ENCODE results near the gene ROR2. TPM values are rescaled to one million over a fixed set of nuclear protein-coding genes. Genes with fewer than 3 reads are reported as not detected.
A peak's percentile ranks its signal among the peaks of the same experiment; 100 is the strongest.

ROR2 gene
- total RNA-seq, 4 donors from 2014 or later: 37.4 to 71.8 (median 59.4) TPM

DNA sequence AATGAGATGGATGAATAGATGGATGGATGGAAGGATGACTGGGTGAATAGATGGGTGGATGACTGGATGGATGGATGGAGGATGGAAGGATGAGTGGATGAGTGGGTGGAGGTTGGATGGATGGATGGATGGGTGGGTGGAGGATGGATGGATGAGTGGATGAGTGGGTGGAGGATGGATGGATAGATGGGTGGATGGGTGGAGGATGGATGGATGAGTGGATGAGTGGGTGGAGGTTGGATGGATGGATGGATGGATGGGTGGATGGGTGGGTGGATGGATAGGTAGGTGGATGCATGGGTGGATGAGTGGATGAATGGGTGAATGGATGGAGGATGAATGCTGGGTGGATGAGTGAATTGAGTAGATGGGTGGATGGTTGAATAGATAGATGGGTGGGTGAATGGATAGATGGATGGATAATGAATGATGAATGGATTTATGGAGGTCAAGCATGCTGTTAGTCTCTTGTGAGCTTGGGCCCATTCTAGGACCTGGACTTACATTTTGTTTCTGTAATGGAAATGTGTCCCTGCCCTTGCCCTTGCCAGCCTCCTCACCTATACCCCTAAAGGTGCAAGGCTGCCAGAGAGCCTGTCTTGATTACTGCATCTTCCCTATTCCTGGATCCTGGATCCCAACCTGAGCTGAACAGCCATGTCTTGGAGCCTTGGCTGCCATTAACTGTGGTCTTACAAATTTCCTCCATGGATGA is 366.7 kb downstream of the ROR2 start:
- TF ChIP-seq POLR2A (IDR thresholded peaks at IDR 0.05; ENCODE audit: low read depth): no peak
- TF ChIP-seq, protein P1, sequence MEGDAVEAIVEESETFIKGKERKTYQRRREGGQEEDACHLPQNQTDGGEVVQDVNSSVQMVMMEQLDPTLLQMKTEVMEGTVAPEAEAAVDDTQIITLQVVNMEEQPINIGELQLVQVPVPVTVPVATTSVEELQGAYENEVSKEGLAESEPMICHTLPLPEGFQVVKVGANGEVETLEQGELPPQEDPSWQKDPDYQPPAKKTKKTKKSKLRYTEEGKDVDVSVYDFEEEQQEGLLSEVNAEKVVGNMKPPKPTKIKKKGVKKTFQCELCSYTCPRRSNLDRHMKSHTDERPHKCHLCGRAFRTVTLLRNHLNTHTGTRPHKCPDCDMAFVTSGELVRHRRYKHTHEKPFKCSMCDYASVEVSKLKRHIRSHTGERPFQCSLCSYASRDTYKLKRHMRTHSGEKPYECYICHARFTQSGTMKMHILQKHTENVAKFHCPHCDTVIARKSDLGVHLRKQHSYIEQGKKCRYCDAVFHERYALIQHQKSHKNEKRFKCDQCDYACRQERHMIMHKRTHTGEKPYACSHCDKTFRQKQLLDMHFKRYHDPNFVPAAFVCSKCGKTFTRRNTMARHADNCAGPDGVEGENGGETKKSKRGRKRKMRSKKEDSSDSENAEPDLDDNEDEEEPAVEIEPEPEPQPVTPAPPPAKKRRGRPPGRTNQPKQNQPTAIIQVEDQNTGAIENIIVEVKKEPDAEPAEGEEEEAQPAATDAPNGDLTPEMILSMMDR (IDR thresholded peaks at IDR 0.05): no peak
- no peak for TF ChIP-seq EP300 (IDR thresholded peaks at IDR 0.05)
- TF ChIP-seq POLR2AphosphoS5 (IDR thresholded peaks at IDR 0.05): no peak
- Histone ChIP-seq H3K36me3 (no peaks in the 10 kb centered on the region), H3K4me1 (peaks cover 0 to 4% (median 1%) of the 10 kb centered on the region in 4 donors), H3K27ac (replicated peaks in 1 of 4) (no peak overlapping the region), H3K27me3 (no peaks in the 10 kb centered on the region), H3K4me3 (no peak overlapping the region), H3K9me3 (no peaks in the 10 kb centered on the region)
- peak; percentile 55 for DNase-seq (ENCODE audit: extremely low spot score)
- intact Hi-C loops (cut with DNase I): no loop called here

DNA sequence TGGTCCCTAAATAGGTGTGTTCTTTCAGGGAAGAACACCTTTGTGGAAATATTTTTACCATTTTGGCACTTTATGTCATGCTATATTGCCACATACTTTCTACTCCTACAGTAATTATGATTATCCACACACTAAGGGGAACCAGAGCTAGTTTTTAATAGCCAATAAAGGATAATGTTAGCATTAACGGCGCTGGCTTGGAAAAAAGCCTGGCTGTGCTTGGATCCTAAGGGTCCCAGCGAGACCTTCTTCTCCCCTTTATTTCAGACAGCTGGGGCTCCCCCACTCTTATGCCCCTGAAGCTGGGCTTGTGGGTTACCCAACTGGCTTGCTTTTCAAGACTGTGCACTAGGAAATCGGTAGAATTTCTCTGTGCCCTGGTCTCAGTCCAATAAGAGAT is 367.8 kb downstream of the ROR2 start:
- Histone ChIP-seq H3K27ac (replicated peaks in 1 of 4) (no peak overlapping the region), H3K4me3 (no peak overlapping the region), H3K9me3 (no peaks in the 10 kb centered on the region), H3K36me3 (no peaks in the 10 kb centered on the region), H3K27me3 (no peaks in the 10 kb centered on the region), H3K4me1 (peaks cover 0 to 16% (median 11%) of the 10 kb centered on the region in 4 donors)
- intact Hi-C loops (cut with DNase I): no loop called here
- DNase-seq (ENCODE audit: extremely low spot score): peak; percentile 8
- TF ChIP-seq, protein P1 (IDR thresholded peaks at IDR 0.05): no peak
- no peak for TF ChIP-seq EP300 (IDR thresholded peaks at IDR 0.05)
- WGBS: 95% methylated on average over 4 of the region's 4 CpGs

DNA sequence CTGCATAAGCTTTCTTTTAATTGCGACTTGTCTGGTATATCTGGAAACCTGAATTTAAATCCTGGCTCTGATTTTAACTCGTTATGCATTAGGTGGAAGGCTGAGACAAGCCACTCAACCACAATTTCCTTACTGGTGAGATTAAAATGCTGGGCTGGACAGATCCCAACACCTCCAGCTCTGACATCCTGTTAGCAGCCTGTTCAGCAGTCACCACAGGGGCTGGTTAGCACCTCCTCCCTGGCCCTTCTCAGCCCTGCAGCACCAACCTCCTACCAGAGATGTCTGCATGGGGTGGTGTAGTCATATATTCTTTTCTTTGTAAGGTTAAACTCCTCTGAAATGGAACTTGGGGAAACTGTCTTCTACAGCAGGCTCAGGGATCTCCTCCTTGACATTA is 369.9 kb downstream of the ROR2 start:
- intact Hi-C loops (cut with DNase I): no loop called here
- peak; percentile 70 for DNase-seq (ENCODE audit: extremely low spot score)
- Histone ChIP-seq H3K27me3 (no peaks in the 10 kb centered on the region), H3K9me3 (no peaks in the 10 kb centered on the region), H3K4me3 (no peak overlapping the region), H3K4me1 (peaks cover 0 to 20% (median 11%) of the 10 kb centered on the region in 4 donors), H3K36me3 (no peaks in the 10 kb centered on the region), H3K27ac (replicated peaks in 1 of 4) (no peak overlapping the region)
- 45% methylated on average over 2 of the region's 2 CpGs for WGBS
- TF ChIP-seq EP300 (IDR thresholded peaks at IDR 0.05) (no peak), POLR2AphosphoS5 (IDR thresholded peaks at IDR 0.05) (no peak), POLR2A (IDR thresholded peaks at IDR 0.05; ENCODE audit: low read depth) (no peak)
- TF ChIP-seq, protein P1 (IDR thresholded peaks at IDR 0.05): no peak

DNA sequence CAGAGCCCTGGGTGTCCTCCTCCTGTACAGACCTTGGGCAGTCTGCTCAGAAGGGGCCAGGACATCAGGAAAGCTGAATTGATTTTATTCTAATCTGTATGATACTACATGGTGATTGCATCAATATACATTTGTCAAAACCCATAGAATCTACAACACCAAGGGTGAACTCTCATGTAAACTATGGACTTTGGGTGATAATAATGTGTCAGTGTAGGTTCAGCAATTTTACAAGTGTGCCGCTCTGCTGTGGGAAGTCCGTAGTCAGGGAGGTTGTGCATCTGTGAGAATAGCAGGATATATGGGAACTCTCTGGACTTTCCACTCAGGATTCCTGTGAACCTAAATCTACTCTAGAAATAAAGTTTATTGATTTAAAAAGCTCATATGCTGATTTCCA is 371.1 kb downstream of the ROR2 start:
- no peaks in the 10 kb centered on the region for H3K36me3 ChIP-seq
- no peaks in the 10 kb centered on the region for H3K9me3 ChIP-seq
- DNase-seq (ENCODE audit: extremely low spot score): peak; percentile 72
- intact Hi-C loops (cut with DNase I): no loop called here
- peaks cover 0 to 20% (median 11%) of the 10 kb centered on the region in 4 donors for H3K4me1 ChIP-seq
- H3K27me3 ChIP-seq: no peaks in the 10 kb centered on the region
- H3K27ac ChIP-seq (replicated peaks in 1 of 4): no peak overlapping the region
- WGBS: 78% methylated on average over 2 of the region's 2 CpGs
- H3K4me3 ChIP-seq: no peak overlapping the region
- TF ChIP-seq EP300 (IDR thresholded peaks at IDR 0.05): no peak
- TF ChIP-seq POLR2AphosphoS5 (IDR thresholded peaks at IDR 0.05): no peak
- no peak for TF ChIP-seq POLR2A (IDR thresholded peaks at IDR 0.05; ENCODE audit: low read depth)
- TF ChIP-seq, protein P1 (IDR thresholded peaks at IDR 0.05): no peak

DNA sequence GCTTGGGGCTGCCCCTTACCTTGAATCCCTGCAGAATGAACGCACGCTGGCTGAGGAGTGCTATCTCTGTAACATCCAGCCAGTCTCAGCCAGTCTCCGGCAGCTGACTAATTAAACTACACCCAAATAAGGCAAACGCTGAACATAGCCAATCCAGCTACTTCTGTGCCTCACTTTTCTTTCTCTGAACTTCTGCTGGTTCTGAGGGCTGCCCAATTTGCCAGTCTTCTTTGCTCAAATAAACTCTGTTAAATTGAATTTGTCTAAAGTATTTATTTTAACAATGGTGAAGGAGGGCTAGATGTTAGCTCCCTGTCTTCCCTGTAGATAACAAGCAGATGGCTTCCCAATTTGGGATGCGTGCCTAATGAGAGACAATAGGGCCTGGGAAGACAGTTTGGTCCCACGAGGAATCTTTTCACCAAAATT is 372.4 kb downstream of the ROR2 start:
- Histone ChIP-seq H3K9me3 (no peaks in the 10 kb centered on the region), H3K27ac (replicated peaks in 1 of 4) (peak overlapping the region in 1 of 4 donors; percentile 54), H3K36me3 (no peaks in the 10 kb centered on the region), H3K27me3 (no peaks in the 10 kb centered on the region), H3K4me1 (peaks cover 0 to 22% (median 14%) of the 10 kb centered on the region in 4 donors), H3K4me3 (no peak overlapping the region)
- intact Hi-C loops (cut with DNase I): no loop called here
- 33% methylated on average over 6 of the region's 6 CpGs for WGBS
- peak; percentile 91 for DNase-seq (ENCODE audit: extremely low spot score)
- TF ChIP-seq POLR2A (IDR thresholded peaks at IDR 0.05; ENCODE audit: low read depth) (no peak), EP300 (IDR thresholded peaks at IDR 0.05) (no peak), POLR2AphosphoS5 (IDR thresholded peaks at IDR 0.05) (peak in 1 of 2 donors; percentile 22)
- TF ChIP-seq, protein P1 (IDR thresholded peaks at IDR 0.05): no peak
